GM18526 (cell line): ENCODE results near the gene MTF1.

ENCODE experiments used
- POLR2A ChIP-seq: IDR thresholded peaks from 3 replicates; pipeline ENCODE4 v1.6.1; 2011; ENCODE audit not compliant: insufficient read length; ENCODE audit errors: extremely low read depth

The MTF1 gene

GRCh38 chr1:37767488-37767887 is 91.9 kb downstream of the MTF1 start:
- no peak for TF ChIP-seq POLR2A

- no peak for TF ChIP-seq POLR2A
Measured at GRCh38 chr1:37765916-37766664, 93.3 kb downstream of the MTF1 start.

- no peak for TF ChIP-seq POLR2A
Measured at GRCh38 chr1:37764888-37765441, 94.4 kb downstream of the MTF1 start, which contains the start of gene EPHA10. EPHA10 (minus strand) TSS chr1:37765120; CDS start chr1:37765066, 54 bp downstream.

- TF ChIP-seq POLR2A, result no peak
Measured at GRCh38 chr1:37764414-37764825, 95.0 kb downstream of the MTF1 start.

GRCh38 chr1:37763791-37764413 is 95.5 kb downstream of the MTF1 start:
- TF ChIP-seq POLR2A, result no peak

- TF ChIP-seq POLR2A, result no peak
Measured at GRCh38 chr1:37762516-37762915, 96.9 kb downstream of the MTF1 start.

- no peak for TF ChIP-seq POLR2A
Measured at GRCh38 chr1:37761416-37762095, 97.8 kb downstream of the MTF1 start.
